WTC11 (cell line): ENCODE data around the gene CSPG5. TPM values are rescaled to one million over a fixed set of nuclear protein-coding genes. Genes with fewer than 3 reads are reported as not detected.

ENCODE experiments used
- ATAC-seq: fragments of 200-7000 bp; cut with Tn5 transposase; 2 replicates; pipeline ENCODE4 v1.10.0; 2021; ENCODE audit warnings: mild to moderate bottlenecking, moderate library complexity
- CTCF ChIA-PET: fragments of 300-600 bp; sonication (Branson Sonifier 250); formaldehyde crosslinking; loops from one replicate; lab custom pipeline; 2021; ENCODE audit warnings: antibody characterized with exemption; lab: Charles Lee
- POLR2A ChIA-PET: fragments of 350-600 bp; sonication (Branson Sonifier 250); formaldehyde crosslinking; loops from one replicate; lab custom pipeline; 2021; ENCODE audit warnings: antibody characterized with exemption; lab: Charles Lee
- DNase-seq: peaks from one replicate; pipeline ENCODE4 v3.0.0; 2021; ENCODE audit warnings: low spot score
- H3K27ac Mint-ChIP-seq: 2 replicates; pipeline ENCODE4 v1.8.0; 2021; ENCODE audit warnings: mixed read lengths
- H3K27me3 Mint-ChIP-seq: 2 replicates; pipeline ENCODE4 v1.8.0; 2021; ENCODE audit warnings: low read depth, mild to moderate bottlenecking, moderate library complexity, mixed read lengths
- H3K36me3 Mint-ChIP-seq: 2 replicates; pipeline ENCODE4 v1.8.0; 2021; ENCODE audit warnings: mixed read lengths
- H3K4me1 Mint-ChIP-seq: 2 replicates; pipeline ENCODE4 v1.8.0; 2022; ENCODE audit warnings: mixed read lengths
- H3K4me3 Mint-ChIP-seq: 2 replicates; pipeline ENCODE4 v1.8.0; 2021; ENCODE audit warnings: mild to moderate bottlenecking, moderate library complexity, mixed read lengths
- H3K9me3 Mint-ChIP-seq: 2 replicates; pipeline ENCODE4 v1.8.0; 2021; ENCODE audit warnings: mixed read lengths
- ATF2 ChIP-seq: sonication (generic); formaldehyde crosslinking; IDR thresholded peaks from 2 replicates; pipeline ENCODE4 v1.8.1; 2022; ENCODE audit warnings: low read depth, missing genetic modification reagents, borderline replicate concordance
- CTCF ChIP-seq: fragments of 200-600 bp; IDR thresholded peaks from 2 replicates; pipeline ENCODE4 v1.8.0; 2022; ENCODE audit warnings: antibody characterized with exemption
- E2F1 ChIP-seq: sonication (generic); formaldehyde crosslinking; IDR thresholded peaks from 2 replicates; pipeline ENCODE4 v1.8.0; 2022; ENCODE audit warnings: mild to moderate bottlenecking, missing genetic modification reagents
- ETV6 ChIP-seq: sonication (generic); formaldehyde crosslinking; IDR thresholded peaks from 2 replicates; pipeline ENCODE4 v1.8.1; 2022; ENCODE audit warnings: mild to moderate bottlenecking, missing genetic modification reagents
- FOXP1 ChIP-seq: sonication (generic); formaldehyde crosslinking; IDR thresholded peaks from 2 replicates; pipeline ENCODE4 v1.8.0; 2022; ENCODE audit warnings: missing genetic modification reagents, mild to moderate bottlenecking, moderate library complexity, borderline replicate concordance
- HMGA2 ChIP-seq: fragments of 250-450 bp; sonication (Bioruptor Pico); IDR thresholded peaks from 2 replicates; pipeline ENCODE4 v1.4.0; 2021; ENCODE audit warnings: mild to moderate bottlenecking, moderate library complexity
- HMGXB4 ChIP-seq: sonication (generic); formaldehyde crosslinking; IDR thresholded peaks from 2 replicates; pipeline ENCODE4 v1.8.1; 2023; ENCODE audit warnings: mild to moderate bottlenecking, moderate library complexity, missing genetic modification reagents
- MXD4 ChIP-seq: fragments of 250-450 bp; sonication (Bioruptor Pico); IDR thresholded peaks from 2 replicates; pipeline ENCODE4 v1.8.0; 2021; ENCODE audit warnings: mild to moderate bottlenecking, moderate library complexity, borderline replicate concordance
- MYBL2 ChIP-seq: sonication (generic); formaldehyde crosslinking; IDR thresholded peaks from 2 replicates; pipeline ENCODE4 v1.8.1; 2023; ENCODE audit warnings: mild to moderate bottlenecking, moderate library complexity, missing genetic modification reagents
- NFATC4 ChIP-seq: fragments of 250-450 bp; sonication (Bioruptor Pico); IDR thresholded peaks from 2 replicates; pipeline ENCODE4 v1.9.0; 2021; ENCODE audit warnings: mild to moderate bottlenecking
- NR2C2 ChIP-seq: sonication (generic); formaldehyde crosslinking; IDR thresholded peaks from 2 replicates; pipeline ENCODE4 v1.8.0; 2022; ENCODE audit warnings: mild to moderate bottlenecking, missing genetic modification reagents
- NR3C1 ChIP-seq: sonication (generic); formaldehyde crosslinking; conservative IDR thresholded peaks from 2 replicates; pipeline ENCODE4 v1.8.1; 2023; ENCODE audit warnings: low read depth, mild to moderate bottlenecking, missing genetic modification reagents
- PRDM15 ChIP-seq: sonication (generic); formaldehyde crosslinking; IDR thresholded peaks from 2 replicates; pipeline ENCODE4 v1.8.0; 2022; ENCODE audit warnings: missing genetic modification reagents
- SMAD4 ChIP-seq: sonication (generic); formaldehyde crosslinking; IDR thresholded peaks from 2 replicates; pipeline ENCODE4 v1.8.0; 2022; ENCODE audit warnings: mild to moderate bottlenecking, missing genetic modification reagents
- STAT6 ChIP-seq: sonication (generic); formaldehyde crosslinking; conservative IDR thresholded peaks from 2 replicates; pipeline ENCODE4 v1.8.1; 2023; ENCODE audit warnings: mild to moderate bottlenecking, low read depth, missing genetic modification reagents, moderate library complexity
- ZBTB21 ChIP-seq: sonication (generic); formaldehyde crosslinking; IDR thresholded peaks from 2 replicates; pipeline ENCODE4 v1.8.1; 2023; ENCODE audit warnings: mild to moderate bottlenecking, missing genetic modification reagents, borderline replicate concordance
- ZNF121 ChIP-seq: sonication (generic); formaldehyde crosslinking; IDR thresholded peaks from 2 replicates; pipeline ENCODE4 v1.8.0; 2023; ENCODE audit warnings: missing genetic modification reagents
- total RNA-seq: library from RNA; stranded (reverse); gene quantifications from 3 replicates; pipeline ENCODE4 v1.2.3, GENCODE V29; 2021
- TF ChIP-seq, protein P1 (sequence below): sonication (generic); formaldehyde crosslinking; IDR thresholded peaks from 2 replicates; pipeline ENCODE4 v1.8.0; 2022; ENCODE audit warnings: mild to moderate bottlenecking, missing genetic modification reagents

Gene CSPG5
- total RNA-seq, 1 experiment from 2014 or later: 3.3 TPM

DNA sequence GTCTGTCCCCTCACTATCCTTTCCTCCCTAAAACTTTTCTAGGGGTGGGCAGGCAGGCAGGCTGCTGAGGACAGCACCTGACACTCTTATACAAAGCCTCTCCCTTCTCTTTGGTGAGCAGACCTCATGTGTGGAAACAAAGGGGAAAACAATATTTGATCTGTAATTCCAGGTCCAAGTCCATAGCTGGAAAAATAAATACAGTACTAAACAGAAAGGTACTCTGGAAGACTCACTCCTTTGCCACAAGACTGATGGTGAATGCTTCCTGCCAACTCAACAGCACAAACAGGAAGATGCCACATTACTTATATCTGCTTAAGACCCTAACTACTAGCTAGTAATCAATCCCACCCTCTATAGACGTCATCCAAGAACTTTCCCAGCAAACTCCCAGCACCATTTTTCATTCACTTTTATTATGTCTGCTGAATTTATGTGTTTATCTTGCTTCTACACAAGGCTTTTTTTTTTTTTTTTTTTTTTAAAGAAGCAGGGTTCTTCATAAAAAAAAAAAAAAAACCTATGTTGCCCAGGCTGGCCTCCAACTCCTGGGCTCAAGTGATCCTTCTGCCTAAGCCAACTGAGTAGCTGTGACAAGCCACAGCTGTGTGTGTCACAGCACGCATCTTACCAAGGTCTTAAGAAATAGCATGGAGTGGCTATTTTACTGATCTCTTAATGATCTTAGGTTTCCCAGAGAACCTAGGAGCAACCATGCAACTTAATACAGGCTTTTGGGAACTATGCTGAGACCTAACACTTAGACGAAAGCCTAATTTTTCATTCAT is 44.2 kb upstream of the CSPG5 start:
- H3K36me3 Mint-ChIP-seq: peaks cover 62% of the 10 kb centered on the region

DNA sequence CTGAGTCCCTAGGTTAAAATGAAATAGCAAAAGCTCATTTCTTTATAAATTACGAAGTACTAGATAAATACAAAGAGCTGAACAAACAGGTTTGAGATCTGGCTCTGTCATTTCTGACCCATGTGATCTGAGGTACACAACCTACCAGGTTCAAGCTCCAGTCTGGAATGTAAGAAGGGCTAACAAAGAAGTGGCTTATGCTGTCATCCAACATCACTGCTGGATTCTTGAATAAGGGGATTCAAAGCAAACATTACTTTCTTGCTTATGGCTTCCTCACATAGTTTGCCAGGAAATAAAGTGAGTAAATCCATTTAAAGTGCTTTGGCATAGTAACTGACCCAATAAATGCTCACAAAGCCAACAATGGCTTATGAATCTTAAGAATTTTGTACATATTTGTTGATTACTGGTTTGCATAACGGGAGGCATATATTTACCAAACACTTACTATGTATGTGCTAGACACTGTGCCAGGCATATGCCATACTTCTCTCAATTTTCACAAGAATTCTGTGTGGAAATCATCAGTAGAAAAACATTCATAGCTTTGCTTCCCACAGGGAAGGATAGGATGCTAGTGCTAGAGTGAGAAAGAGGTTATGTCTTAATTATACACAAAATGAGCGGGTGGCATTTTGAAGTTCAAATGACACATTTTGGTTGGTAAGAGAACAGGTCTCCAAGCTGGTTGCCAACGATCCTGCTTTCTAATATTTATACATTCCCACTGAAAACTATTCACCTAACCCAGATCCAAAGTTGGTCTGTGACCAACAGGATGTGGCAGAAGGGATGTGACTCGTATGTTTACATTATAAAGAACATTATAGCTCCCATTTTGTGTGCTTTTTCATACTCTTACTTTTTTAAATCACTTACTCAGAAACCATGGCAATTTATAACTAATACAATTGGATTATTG is 38.7 kb upstream of the CSPG5 start:
- DNase-seq (no peak), ATAC-seq (no peak)
- CTCF ChIA-PET: interaction anchor here (2.8 kb wide), 1 partner anchor 95 kb away, joined by 8 read pairs; no protein-coding TSS in a partner anchor
- TF ChIP-seq NR2C2 (CRISPR knock-in tag): no peak
- no peak for TF ChIP-seq E2F1 (CRISPR knock-in tag)
- TF ChIP-seq, protein P1, sequence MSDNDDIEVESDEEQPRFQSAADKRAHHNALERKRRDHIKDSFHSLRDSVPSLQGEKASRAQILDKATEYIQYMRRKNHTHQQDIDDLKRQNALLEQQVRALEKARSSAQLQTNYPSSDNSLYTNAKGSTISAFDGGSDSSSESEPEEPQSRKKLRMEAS: no peak
- TF ChIP-seq HMGXB4 (CRISPR knock-in tag): no peak
- no peak for TF ChIP-seq CTCF
- no peak for TF ChIP-seq ZNF121 (CRISPR knock-in tag)
- no peak for TF ChIP-seq NFATC4
- no peak for TF ChIP-seq STAT6 (CRISPR knock-in tag)
- TF ChIP-seq HMGA2 (CRISPR knock-in tag): no peak
- TF ChIP-seq ATF2 (CRISPR knock-in tag): no peak
- TF ChIP-seq ETV6 (CRISPR knock-in tag): no peak
- no peak for TF ChIP-seq PRDM15 (CRISPR knock-in tag)
- TF ChIP-seq MYBL2 (CRISPR knock-in tag): no peak
- TF ChIP-seq NR3C1 (CRISPR knock-in tag): no peak
- no peak for TF ChIP-seq MXD4 (CRISPR knock-in tag)
- no peak for TF ChIP-seq ZBTB21
- TF ChIP-seq SMAD4 (CRISPR knock-in tag): no peak
- no peak for TF ChIP-seq FOXP1 (CRISPR knock-in tag)

More for the DNA sequence above, 44.2 kb upstream of the CSPG5 start:
- TF ChIP-seq NFATC4 (no peak), MXD4 (CRISPR knock-in tag) (no peak)
- CTCF ChIA-PET: interaction anchor here (0.7 to 1.4 kb wide), 3 partner anchors 101 to 306 kb away, joined by 3 to 9 read pairs (median 3); no protein-coding TSS in a partner anchor
- ATAC-seq: no peak
- no peaks in the 10 kb centered on the region for H3K27me3 Mint-ChIP-seq
- H3K27ac Mint-ChIP-seq: peak overlapping the region; percentile 45; the same call in 1 of the 2 replicates
- no peak for DNase-seq
- POLR2A ChIA-PET: no interaction called here
- H3K9me3 Mint-ChIP-seq: no peaks in the 10 kb centered on the region
- no peak overlapping the region for H3K4me3 Mint-ChIP-seq
- no peaks in the 10 kb centered on the region for H3K4me1 Mint-ChIP-seq

More for the DNA sequence above, 38.7 kb upstream of the CSPG5 start:
- POLR2A ChIA-PET: interaction anchor here (0.5 kb wide), 1 partner anchor 146 kb away, joined by 3 read pairs; no protein-coding TSS in a partner anchor
- peaks cover 47% of the 10 kb centered on the region for H3K36me3 Mint-ChIP-seq
- no peaks in the 10 kb centered on the region for H3K9me3 Mint-ChIP-seq
- H3K27me3 Mint-ChIP-seq: no peaks in the 10 kb centered on the region
- H3K4me3 Mint-ChIP-seq: no peak overlapping the region
- 0 out of 2 replicates have a peak, but pooled peaks cover 2% of the 10 kb centered on the region for H3K4me1 Mint-ChIP-seq
- H3K27ac Mint-ChIP-seq: no peak overlapping the region
